NCI-H2107 treated with DMSO at 0.1 percent for 48 hours (cell line): ENCODE measurements around the gene STX18.
"Not testable (repeated sequence)": the region's sequence is repeated elsewhere in the genome, so short reads cannot be mapped to it uniquely, and the experiment has no call there.

Source experiments
- DNase-seq: peaks from one replicate; lab custom pipeline; 2025; ENCODE audit not compliant: unreplicated experiment; lab: John Stamatoyannopoulos, UW

STX18 gene

DNA sequence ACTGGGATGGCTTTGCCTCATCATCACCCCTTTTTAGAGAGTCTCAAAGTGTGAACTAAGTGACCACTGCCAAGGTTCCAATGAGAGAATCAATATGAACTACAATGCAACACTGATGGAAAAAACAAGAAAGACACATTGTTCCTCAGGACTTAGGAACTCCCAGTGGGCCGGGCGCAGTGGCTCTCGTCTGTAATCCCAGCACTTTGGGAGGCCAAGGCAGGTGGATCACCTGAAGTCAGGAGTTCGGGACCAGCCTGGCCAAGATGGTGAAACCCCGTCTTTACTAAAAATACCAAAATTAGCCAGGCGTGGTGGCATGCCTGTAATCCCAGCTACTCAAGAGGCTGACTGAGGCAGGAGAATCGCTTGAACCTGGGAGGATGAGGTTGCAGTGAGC is 119.7 kb downstream of the STX18 start:
- not testable (repeated sequence) for DNase-seq

DNA sequence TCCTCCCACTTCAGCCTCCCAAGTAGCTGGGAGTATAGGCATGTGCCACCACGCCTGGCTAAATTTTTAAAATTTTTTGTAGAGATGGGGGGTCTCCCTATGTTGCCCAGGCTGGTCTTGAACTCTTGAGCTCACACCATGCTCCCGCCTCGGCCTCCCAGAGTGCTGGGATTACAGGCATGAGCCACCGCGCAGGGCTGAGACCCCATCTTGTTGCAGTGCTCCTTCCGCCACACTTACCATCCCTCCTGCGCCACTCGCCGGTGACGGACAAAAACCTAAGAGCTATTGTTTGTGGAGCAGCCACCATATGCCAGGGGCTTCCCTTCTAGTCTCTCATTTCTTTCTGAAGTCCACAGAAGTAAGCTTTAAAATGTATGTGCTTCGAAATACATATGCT is 120.5 kb downstream of the STX18 start:
- DNase-seq: no peak

DNA sequence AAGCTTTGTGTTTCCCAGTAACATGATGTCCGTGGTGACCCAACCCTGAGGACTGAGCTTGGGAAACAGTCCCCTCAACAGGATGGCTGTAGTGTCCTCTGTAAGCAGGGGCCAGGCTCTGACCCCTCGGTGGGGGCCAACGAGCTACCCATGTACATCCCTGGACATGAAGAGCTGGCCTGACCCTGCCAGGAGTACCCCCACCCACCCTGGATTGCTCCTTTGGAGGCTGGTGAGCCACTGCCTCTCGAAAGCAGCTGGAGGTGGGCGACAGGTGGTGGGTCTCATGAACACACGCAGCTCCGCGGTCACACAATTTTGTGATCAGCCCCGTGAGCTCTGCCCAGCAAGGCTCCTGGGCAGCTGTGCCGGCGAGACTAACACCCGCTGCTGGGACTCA is 121.4 kb downstream of the STX18 start:
- no peak for DNase-seq

DNA sequence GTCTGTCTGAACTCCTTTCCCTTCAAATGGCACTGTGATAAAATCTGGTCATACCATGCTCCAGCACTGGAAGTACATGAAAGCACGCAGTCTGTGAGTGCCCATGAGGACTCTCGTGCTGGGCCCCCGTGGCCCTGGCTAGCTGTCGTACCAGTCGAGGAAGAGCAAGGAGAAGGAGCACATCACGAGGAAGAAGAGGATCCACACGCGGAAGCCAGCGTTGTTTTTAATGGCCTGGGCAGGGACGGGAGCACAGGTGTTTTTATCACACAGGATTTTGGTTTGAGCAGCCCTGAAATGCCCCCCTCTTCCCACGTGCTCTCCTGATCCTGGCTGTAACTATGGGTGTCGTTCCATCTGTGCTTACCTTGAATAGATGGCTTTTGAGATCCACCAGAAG is 122.0 kb downstream of the STX18 start:
- no peak for DNase-seq

DNA sequence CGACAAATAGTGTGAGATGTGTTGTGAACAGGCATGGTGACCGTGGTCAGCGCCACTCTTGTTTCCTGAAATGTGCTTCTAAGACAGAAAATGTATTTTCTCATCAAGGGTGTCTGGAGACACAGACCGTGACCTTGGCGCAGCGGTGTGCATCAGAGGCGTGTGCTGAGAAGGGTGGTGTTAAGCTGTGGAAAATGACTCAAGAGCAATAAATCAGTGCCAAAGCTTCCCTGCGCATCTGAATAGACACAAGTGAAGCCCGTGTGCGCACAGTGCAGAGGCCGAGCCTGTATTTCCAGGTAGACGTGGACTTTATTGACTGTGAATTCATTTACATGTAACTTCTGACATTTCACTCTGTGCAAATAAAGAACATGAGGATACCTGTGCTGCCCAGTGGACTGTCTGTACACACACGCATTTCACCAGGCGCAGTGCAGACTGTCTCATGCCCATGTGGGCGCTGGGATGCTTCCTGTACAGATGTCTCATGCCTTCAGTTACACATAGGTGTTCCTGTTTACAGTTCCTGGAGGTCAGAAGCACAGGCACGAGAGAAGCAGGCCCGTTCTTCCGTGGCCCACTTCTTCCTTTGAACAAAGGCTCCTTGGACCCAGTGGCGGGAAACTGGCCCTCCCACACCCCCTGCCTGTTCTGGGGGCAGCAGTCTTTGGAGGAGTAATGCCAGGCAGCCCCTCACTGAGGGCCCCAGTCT is 123.0 kb downstream of the STX18 start:
- no peak for DNase-seq

DNA sequence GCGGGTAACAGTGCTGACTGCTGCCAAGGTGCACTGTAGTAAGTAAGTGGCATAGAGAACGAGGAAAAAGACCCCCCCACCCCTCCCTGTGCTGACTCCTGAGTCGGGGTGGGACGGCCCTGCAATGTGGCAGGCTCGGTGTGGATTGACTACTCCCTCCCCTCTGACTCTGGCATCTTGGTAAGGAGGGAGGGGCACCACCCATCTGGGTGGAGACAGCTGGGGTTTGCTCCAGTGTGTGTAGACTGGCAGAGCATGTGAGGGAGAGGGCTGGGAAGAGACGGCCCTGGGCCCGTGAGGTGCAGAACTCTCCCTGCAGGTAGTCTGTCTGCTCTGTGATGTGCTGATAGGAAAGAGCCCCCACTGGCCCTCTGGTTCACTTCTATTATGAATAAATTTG is 124.0 kb downstream of the STX18 start:
- no peak for DNase-seq

DNA sequence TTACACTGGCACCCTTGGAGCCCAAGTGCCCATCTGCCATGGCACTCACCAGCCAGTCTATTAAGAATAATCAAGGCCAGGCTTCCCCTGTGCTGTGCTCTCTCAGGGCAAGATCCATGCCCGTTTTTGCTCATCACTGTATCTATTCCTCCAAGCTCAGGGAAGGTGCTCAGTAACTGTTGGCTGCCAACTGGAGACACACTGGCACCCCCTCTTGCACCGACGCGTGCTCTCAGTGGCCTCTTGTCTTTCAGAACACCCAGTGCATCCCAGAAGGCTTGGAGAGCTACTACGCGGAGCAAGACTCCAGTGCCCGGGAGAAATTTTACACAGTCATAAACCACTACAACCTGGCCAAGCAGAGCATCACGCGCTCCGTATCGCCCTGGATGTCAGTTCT is 124.9 kb downstream of the STX18 start:
- no peak for DNase-seq

DNA sequence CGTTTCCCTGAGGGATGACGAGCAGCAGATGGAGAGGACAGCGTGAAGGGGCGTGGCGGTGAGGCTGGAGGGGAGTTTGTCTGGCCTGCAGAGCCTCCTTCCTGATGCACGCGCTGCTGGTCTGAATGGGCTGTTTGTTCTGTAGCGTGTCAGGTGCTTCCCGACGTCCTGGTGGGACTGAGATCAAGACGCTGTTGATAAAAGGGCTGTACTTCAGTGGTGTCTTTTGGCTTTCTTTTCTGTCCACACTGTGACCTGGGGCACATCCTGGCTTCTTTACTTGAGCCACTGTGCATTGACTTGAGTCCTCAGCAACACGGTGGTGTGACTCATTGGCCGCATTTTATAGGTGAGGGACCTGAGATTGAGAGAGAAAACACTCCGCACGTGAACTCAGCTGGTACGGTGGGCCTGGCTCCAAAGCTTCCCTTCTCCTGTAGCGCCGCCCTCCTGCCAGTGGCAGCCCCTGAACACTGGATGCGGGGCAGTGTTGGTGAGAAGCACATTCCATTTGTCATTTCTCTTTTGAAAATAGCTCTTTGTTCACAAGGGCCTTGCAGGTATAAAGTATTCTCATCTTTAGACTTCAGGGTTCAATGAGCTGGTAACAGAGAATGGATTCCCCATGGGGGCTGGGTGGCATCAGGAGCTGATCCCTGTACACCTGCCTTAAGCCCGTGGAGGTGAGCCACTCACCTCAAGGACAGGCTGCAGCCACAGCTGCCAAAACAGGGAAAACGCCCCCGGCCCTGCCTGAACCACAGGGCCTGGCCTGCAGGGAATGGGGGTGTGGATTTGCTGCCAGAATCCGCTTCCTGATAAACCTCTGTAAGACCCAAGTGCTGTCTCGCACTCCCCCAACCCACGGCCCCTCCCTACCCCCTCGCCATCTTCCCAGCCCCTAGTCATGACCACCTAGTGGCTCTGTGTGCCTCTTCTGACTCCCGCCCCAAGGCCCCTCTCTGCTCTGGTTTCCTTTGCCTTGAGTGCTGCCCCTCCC is 125.7 kb downstream of the STX18 start:
- DNase-seq: no peak

DNA sequence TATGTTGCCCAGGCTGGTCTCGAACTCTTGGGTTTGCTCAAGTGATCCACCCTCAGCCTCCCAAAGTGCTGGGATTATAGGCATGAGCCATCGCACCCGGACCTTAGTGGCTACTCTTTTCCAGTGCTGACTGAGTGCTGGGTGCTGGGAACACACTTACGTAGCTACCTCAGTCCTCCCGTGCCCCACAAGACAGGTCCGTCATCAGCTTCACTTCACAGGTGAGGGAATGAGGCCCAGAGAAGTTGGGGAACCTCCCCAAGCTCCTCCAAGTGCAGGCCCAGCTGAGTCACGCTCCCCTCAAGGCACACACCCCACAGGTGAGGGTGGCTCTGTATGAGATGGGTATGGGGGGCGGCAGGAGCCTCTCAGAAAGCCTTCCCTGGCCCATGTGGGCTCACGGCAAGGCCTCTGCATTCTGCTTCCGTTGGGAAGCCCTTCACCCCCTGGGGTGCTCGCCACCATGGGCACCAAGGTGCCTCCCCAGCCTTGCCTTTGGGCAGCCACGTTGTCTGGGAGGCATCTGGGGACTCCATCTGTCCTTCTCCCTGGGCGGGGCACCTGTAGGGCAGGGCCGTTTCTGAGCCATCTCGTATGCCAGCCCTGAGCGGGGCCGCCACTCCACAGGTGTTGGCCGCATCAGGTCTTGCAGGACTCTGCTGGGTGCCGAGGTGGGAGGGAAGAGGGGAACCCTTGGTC is 126.6 kb downstream of the STX18 start:
- DNase-seq: no peak

DNA sequence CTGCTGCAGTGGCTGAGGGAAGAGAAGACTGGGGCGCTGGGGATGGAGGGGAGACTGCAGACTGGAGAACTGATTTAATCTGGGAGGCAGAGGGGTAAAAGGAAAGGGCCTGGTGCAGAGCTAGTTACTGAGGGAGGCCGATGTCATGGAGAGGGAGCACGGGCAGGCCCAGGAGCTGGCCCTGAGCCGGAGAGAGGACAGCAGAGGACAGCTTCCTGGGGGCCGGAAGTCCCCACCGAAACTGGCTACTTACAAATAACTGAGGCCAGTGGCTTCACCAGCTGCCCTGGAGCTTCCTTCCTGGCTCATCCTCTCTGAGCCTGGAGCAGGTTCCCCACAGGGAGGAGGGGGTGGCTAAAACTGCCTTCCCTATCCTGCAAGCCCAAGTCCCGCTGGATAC is 128.0 kb downstream of the STX18 start:
- no peak for DNase-seq

DNA sequence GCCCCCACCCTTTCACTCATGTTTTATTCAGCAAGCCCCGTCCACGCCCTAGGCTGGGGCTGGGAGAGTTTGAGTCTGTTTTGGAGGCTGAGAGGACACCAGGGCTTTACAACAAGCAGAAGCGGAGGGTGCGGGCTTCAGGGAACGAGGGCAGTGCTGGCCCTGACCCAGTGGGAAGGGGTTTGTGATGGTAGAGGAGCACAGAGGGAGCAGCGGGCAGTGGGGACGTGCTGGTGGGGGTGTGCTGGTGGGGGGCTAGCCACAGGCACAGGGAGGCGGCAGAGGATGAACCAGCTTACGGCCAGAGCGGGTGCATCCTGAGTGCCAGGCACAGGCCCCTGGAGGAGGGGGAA is 128.5 kb downstream of the STX18 start:
- DNase-seq: no peak

DNA sequence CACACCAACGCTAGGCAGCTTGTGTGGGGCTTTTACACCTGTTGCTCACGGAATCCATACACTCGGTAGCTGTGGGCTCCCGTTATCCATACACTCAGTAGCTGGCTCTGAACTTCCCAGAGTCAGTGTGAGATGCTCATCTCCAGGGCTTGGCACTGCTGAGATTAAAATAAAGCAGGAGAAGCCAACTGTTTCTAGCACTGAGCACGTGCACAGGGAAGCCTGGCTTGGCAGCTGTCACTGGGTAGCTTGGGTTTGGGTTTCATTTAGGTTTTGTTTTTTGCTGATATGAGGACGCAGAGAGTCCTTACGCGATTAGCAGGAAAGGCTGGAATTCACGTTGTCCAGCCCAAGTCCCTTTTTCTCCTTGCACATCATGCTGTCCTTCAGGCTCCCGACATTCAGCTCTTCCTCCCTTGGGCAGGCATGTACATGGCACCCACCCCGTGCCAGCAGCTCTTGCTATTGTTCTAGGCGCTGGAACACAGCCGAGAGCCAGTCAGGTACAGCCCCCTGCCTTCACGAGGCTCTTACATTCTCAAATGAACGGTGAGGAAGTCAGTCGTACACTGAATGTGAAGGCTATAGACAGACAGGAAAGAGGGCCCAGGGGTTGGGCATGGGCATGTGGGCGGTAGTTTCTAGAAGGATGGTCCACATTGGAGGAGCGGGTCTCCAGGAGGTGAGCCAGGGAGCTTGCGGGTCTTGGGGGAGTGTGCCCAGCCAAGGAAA is 129.0 kb downstream of the STX18 start:
- no peak for DNase-seq

DNA sequence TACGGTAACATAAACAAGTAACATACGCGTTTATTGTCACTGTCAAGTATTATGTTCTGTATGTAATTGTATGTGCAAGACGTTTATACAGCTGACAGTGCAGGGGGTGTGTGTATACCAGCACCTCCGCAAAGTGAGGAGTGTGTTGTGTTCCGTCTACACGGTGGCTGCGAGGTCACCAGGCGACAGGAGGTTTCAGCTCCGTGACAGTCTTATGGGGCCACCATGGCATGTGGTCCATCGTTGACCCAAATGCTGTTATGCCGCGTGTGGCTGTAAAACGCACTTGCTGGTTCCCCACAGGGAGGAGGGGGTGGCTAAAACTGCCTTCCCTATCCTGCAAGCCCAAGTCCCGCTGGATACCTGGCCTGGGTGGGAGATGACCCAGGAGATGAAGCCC is 129.9 kb downstream of the STX18 start:
- DNase-seq: no peak

DNA sequence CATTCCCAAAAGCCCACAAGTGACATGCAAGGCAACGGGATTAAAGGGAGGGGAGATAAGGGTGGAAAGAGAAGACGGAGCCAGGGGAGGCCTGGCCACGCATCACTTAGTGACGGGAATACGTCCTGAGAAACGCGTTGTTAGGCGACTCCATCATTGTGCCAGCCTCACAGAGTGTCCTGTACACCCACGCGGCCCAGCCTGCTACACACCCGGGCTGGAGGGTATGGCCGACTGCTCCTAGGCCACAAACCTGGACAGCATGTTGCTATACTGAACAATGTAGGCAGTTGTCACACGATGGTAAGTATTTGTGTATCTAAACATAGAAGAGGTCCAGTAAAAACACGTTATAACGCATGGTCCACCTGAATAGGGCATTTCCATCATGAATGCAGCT is 131.6 kb downstream of the STX18 start:
- DNase-seq: no peak

DNA sequence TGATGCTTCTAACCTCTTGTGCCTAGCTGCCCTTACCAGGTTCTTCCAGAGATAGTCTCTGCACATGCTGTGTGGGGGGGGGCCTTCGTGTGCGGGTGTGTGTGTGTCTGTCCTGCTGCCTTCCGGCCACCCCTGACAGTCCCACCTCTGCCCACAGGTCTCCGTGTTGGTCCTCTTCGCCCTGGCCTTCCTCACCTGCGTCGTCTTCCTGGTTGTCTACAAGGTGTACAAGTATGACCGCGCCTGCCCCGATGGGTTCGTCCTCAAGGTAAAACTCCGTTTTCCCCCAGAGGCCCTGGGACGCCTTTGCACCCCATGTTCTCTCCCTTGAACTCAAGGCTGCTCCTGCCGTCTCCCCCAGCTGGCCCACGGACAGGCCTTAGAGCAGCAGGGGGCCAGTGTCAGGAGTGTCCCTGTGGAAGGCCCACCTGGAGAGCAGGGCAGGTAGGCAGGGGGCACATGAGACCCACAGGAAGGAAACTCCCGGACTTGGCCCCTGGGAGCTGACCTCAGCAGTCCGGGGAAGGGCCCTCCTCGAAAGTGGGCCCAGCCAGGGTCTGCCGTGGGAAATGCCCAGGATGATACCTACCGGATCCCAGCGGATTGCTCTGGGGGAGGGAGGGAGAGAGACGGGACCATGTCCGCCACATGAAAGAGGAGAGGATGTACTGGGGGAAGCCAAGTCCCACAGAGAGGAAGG is 132.3 kb downstream of the STX18 start:
- no peak for DNase-seq

DNA sequence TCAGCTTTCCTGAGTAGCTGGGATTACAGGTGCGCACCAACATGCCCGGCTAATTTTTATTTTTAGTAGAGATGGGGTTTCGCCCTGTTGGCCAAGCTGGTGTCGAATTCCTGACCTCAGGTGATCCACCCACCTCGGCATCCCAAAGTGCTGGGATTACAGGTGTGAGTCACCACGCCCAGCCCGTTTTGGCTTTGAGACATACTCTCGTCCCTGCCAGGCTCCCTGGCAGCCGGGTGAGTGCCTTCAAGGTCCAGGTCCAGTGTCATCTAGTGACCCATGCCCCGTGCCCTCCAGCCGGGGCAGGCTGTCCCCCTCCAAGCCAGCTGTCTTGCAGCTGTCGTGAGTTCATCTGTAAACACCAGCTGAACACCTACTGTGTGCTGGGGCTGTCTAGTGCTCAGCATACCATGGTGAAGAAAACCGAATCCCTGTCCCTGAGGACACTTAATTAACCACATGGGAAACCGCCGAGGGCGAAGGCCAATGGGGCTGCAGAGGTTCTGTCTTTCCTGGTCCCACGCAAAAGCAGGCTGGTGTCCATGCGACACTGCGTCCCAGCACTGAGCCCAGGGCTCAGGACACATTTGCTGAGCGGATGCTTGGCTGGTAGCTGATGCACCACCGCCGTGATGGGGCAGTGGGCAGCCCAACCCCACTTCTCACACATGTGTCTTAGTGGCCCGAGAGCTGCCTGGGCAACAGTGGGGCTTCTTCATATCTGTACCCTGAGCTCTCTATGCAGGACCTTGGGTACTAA is 133.1 kb downstream of the STX18 start:
- DNase-seq: no peak

DNA sequence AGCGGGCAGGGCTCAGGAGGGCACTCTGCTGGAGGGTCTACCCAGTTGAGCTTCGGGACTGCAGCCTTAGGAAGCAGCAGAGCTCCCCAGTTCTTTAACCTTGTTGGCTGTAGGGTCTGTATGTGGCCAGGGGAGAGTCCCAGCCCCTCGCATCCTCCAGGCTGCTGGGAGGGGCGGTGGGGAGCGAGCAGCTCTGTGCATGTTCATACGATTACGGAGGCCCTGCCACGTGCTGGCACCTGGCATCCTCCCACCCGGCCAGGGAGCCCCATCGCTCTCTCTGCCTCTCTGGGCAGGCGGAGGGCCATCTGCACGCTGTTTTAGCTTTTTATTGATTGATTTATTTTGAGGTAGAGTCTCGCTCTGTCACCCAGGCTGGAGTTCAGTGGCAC is 133.7 kb downstream of the STX18 start:
- no peak for DNase-seq

DNA sequence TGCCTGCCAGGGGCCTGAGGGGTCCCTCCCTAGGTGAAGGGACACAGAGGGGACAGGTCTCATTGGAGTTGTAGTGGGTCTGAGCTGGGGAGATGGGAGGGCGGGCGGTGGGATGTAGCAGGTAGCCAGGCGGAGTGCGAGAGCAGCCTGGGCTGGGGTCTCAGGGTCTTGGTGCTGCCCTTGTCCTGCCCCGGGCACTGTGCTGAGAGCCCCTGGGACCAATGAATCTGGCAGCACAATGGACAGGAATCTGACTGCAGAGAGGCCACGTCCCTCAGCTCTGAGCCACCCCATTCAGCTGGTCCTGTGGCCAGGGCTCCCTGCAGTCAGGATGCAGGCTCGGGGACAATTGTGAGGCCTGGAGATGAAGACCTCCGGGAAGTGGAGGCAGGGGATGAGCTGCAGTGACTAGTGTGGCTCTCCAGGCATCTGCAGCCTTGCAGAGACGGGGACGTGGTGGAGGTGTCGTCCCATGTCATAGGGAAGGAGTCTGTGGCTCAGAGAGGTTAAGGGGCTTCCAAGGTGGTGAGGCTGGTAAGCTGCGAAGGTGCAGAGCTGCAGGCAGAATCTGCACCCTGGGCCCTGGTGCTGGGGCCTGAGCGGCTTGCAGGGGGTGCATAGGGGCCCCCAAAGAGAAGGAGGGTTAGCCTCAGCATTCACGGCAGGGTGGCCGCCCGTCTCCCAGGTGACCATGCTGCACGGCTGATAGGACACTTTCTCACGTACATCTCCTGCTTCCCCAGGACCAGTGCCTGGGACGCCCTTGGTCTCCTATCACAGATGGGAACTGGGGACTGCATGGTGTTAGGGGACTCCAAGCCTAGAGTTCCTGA is 134.3 kb downstream of the STX18 start:
- DNase-seq: no peak
